Neural progenitor cell (in vitro differentiated cells): ENCODE measurements around the gene WDR64. TPM values are rescaled to one million over a fixed set of nuclear protein-coding genes. Genes with fewer than 3 reads are reported as not detected.

ENCODE experiments used
- DNase-seq: peaks from one replicate; pipeline ENCODE4 v3.0.0-alpha.2; 2016; ENCODE audit warnings: low spot score
- H2AFZ ChIP-seq: fragments of 200-600 bp; sonication (generic); replicated peaks from 2 replicates; pipeline ENCODE4 v1.6.1; 2016; ENCODE audit warnings: antibody characterized with exemption
- H3F3A ChIP-seq: fragments of 200-600 bp; sonication (generic); 2 replicates; pipeline ENCODE4 v1.6.1; 2016; ENCODE audit warnings: antibody characterized with exemption, low read depth
- H3K27ac ChIP-seq: fragments of 200-600 bp; sonication (generic); 2 replicates; pipeline ENCODE4 v1.5.1; 2016; ENCODE audit warnings: mild to moderate bottlenecking
- H3K27me3 ChIP-seq: fragments of 200-600 bp; sonication (generic); 2 replicates; pipeline ENCODE4 v1.6.1; 2016; ENCODE audit warnings: mild to moderate bottlenecking, moderate library complexity
- H3K36me3 ChIP-seq: fragments of 200-600 bp; sonication (generic); 2 replicates; pipeline ENCODE4 v1.5.1; 2016
- H3K4me1 ChIP-seq: fragments of 200-600 bp; sonication (generic); 2 replicates; pipeline ENCODE4 v1.6.1; 2016; ENCODE audit warnings: mixed run types
- H3K4me2 ChIP-seq: fragments of 200-600 bp; sonication (generic); 2 replicates; pipeline ENCODE4 v1.6.1; 2016
- H3K4me3 ChIP-seq: fragments of 200-600 bp; sonication (generic); 2 replicates; pipeline ENCODE4 v1.5.1; 2016
- H3K79me2 ChIP-seq: fragments of 200-600 bp; sonication (generic); 2 replicates; pipeline ENCODE4 v1.6.1; 2016; ENCODE audit warnings: low read depth
- H3K9ac ChIP-seq: fragments of 200-600 bp; sonication (generic); 2 replicates; pipeline ENCODE4 v1.6.1; 2016
- H3K9me3 ChIP-seq: fragments of 200-600 bp; sonication (generic); 2 replicates; pipeline ENCODE4 v1.5.1; 2016; ENCODE audit warnings: low read depth
- H4K20me1 ChIP-seq: fragments of 200-600 bp; sonication (generic); 2 replicates; pipeline ENCODE4 v1.6.1; 2016; ENCODE audit warnings: low read depth
- H3K27ac Mint-ChIP-seq: 3 replicates; pipeline ENCODE4 v1.8.0; 2021; ENCODE audit warnings: mixed read lengths
- H3K27me3 Mint-ChIP-seq: 2 replicates; pipeline ENCODE4 v1.8.0; 2022; ENCODE audit warnings: low read depth, mild to moderate bottlenecking, inconsistent platforms, moderate library complexity, mixed read lengths; ENCODE audit not compliant: insufficient read depth
- H3K36me3 Mint-ChIP-seq: 3 replicates; pipeline ENCODE4 v1.8.0; 2021; ENCODE audit warnings: mixed read lengths
- H3K4me1 Mint-ChIP-seq: 3 replicates; pipeline ENCODE4 v1.8.0; 2021; ENCODE audit warnings: mixed read lengths
- H3K4me3 Mint-ChIP-seq: 3 replicates; pipeline ENCODE4 v1.8.0; 2021; ENCODE audit warnings: mild to moderate bottlenecking, moderate library complexity, mixed read lengths
- H3K9me3 Mint-ChIP-seq: 3 replicates; pipeline ENCODE4 v1.8.0; 2020; ENCODE audit warnings: mixed read lengths
- EZH2 ChIP-seq: fragments of 200-600 bp; sonication (generic); IDR thresholded peaks from 2 replicates; pipeline ENCODE4 v1.6.1; 2017; ENCODE audit warnings: antibody characterized with exemption, mild to moderate bottlenecking, moderate library complexity
- EZH2phosphoT487 ChIP-seq: fragments of 200-600 bp; sonication (generic); IDR thresholded peaks from 2 replicates; pipeline ENCODE4 v1.6.1; 2017; ENCODE audit warnings: antibody characterized with exemption
- total RNA-seq: library from RNA; depleted of rRNA; stranded (reverse); fragments of >200 nt; gene quantifications from 2 replicates; pipeline ENCODE4 v1.2.3, GENCODE V29; 2015; ENCODE audit warnings: low replicate concordance
- TF ChIP-seq, protein P1 (sequence below): fragments of 200-600 bp; sonication (generic); IDR thresholded peaks from 2 replicates; pipeline ENCODE4 v1.5.1; 2017; ENCODE audit warnings: antibody characterized with exemption, mild to moderate bottlenecking

The WDR64 gene
- total RNA-seq, 1 donor from 2014 or later, result not detected

DNA sequence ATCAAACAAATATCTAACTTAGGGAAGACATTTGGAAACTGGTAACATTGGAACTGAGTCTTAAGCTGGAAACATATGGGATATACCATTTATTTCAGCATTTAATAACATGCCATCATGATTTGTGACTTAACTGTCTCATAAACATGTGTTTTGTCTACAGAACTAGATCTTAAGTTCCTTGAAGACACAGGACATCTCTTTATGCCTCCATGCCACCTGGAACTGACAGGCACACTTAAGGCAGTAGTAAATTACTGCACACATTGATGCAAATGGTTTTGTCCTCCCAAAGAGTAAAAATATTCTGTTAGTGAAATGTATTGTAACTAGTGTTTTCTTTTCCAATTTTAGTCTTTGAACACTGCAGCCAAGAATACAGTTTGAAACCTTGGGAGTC lies 194.3 kb downstream of the WDR64 start:
- Histone ChIP-seq H3F3A (peaks cover 13% of the 10 kb centered on the region), H3K79me2 (peaks cover 32% of the 10 kb centered on the region), H3K27ac (no peak overlapping the region), H3K27me3 (no peaks in the 10 kb centered on the region), H3K9me3 (no peaks in the 10 kb centered on the region), H2AFZ (peak overlapping the region; percentile 99), H4K20me1 (peaks cover 8% of the 10 kb centered on the region), H3K4me3 (no peak overlapping the region), H3K36me3 (peaks cover 5% of the 10 kb centered on the region), H3K4me2 (no peak overlapping the region), H3K4me1 (peaks cover 16% of the 10 kb centered on the region), H3K9ac (no peak overlapping the region)
- Mint-ChIP-seq H3K4me3 (no peak overlapping the region), H3K9me3 (no peaks in the 10 kb centered on the region), H3K27ac (no peak overlapping the region), H3K27me3 (peaks cover 7% of the 10 kb centered on the region), H3K4me1 (peaks cover 22% of the 10 kb centered on the region), H3K36me3 (peaks cover 2% of the 10 kb centered on the region)
- DNase-seq, result no peak
- TF ChIP-seq, protein P1, sequence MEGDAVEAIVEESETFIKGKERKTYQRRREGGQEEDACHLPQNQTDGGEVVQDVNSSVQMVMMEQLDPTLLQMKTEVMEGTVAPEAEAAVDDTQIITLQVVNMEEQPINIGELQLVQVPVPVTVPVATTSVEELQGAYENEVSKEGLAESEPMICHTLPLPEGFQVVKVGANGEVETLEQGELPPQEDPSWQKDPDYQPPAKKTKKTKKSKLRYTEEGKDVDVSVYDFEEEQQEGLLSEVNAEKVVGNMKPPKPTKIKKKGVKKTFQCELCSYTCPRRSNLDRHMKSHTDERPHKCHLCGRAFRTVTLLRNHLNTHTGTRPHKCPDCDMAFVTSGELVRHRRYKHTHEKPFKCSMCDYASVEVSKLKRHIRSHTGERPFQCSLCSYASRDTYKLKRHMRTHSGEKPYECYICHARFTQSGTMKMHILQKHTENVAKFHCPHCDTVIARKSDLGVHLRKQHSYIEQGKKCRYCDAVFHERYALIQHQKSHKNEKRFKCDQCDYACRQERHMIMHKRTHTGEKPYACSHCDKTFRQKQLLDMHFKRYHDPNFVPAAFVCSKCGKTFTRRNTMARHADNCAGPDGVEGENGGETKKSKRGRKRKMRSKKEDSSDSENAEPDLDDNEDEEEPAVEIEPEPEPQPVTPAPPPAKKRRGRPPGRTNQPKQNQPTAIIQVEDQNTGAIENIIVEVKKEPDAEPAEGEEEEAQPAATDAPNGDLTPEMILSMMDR, result no peak
- TF ChIP-seq EZH2, result no peak
- no peak for TF ChIP-seq EZH2phosphoT487

DNA sequence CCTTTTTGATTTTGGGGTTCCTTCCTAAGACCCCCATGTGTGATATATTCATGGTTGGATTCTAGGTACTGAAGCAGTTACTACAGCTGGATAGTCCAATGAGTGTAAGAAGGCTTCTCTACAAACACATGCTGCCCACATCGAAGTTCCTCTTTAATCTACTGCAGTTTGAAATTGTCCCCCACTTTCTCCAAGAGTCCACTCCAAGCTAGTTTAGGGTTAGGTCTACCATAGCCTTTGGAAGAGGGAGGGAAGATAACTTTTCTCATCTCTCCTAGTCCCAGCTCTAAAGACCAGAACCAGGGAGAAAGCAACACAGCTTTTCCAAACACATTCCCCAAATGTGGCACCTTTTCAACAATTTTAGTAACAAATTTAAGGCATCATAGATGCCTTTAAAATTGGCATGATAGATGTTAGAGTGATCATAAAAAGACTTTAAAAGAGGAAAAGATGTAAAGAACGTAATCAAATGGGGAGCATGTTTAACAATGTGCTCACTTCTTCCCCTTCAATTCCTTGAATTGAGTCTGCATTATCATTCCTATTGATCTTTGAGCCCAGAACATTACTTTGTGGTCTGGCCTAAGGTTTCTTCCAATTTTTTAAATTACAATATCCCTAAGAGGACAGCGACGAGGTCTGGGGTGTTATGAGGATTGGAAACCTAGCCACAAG lies 194.9 kb downstream of the WDR64 start:
- Mint-ChIP-seq H3K36me3 (peaks cover 2% of the 10 kb centered on the region), H3K27me3 (peaks cover 7% of the 10 kb centered on the region), H3K27ac (peak overlapping the region; percentile 98), H3K4me1 (peaks cover 22% of the 10 kb centered on the region), H3K4me3 (peak overlapping the region; percentile 99), H3K9me3 (no peaks in the 10 kb centered on the region)
- H3K36me3 ChIP-seq, result peaks cover 8% of the 10 kb centered on the region
- H3K79me2 ChIP-seq, result peaks cover 35% of the 10 kb centered on the region
- H3K27ac ChIP-seq, result no peak overlapping the region
- H3K4me1 ChIP-seq, result peaks cover 16% of the 10 kb centered on the region
- H3K9me3 ChIP-seq, result no peaks in the 10 kb centered on the region
- H2AFZ ChIP-seq, result peak overlapping the region; percentile 99
- H3K27me3 ChIP-seq, result no peaks in the 10 kb centered on the region
- peaks cover 13% of the 10 kb centered on the region for H3F3A ChIP-seq
- H4K20me1 ChIP-seq, result peaks cover 8% of the 10 kb centered on the region
- no peak for DNase-seq
- TF ChIP-seq, protein P1, result no peak
- TF ChIP-seq EZH2 (no peak), EZH2phosphoT487 (no peak)
- H3K9ac ChIP-seq, result no peak overlapping the region
- peak overlapping the region; percentile 96 for H3K4me2 ChIP-seq
- H3K4me3 ChIP-seq, result peak overlapping the region; percentile 98

DNA sequence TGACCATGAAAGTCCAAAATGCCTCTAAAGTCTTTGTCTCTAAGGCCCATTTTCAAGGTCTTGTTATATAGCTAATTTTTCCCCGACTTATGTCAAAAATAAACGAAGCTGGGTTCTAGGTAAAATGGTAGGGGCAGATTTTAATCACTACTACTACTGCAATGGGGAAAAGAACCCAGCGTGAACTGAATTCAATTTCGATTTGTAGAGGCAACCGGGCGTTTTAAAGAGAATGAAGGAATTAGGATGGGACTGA lies 195.4 kb downstream of the WDR64 start:
- Histone ChIP-seq H3F3A (peaks cover 13% of the 10 kb centered on the region), H3K27ac (no peak overlapping the region), H3K79me2 (peaks cover 35% of the 10 kb centered on the region), H3K4me2 (peak overlapping the region; percentile 96), H2AFZ (peak overlapping the region; percentile 99), H3K4me1 (peaks cover 16% of the 10 kb centered on the region), H3K9me3 (no peaks in the 10 kb centered on the region), H3K27me3 (no peaks in the 10 kb centered on the region), H3K4me3 (peak overlapping the region; percentile 98), H3K36me3 (peaks cover 8% of the 10 kb centered on the region), H3K9ac (no peak overlapping the region), H4K20me1 (peaks cover 8% of the 10 kb centered on the region)
- TF ChIP-seq, protein P1, result no peak
- TF ChIP-seq EZH2 (no peak), EZH2phosphoT487 (no peak)
- Mint-ChIP-seq H3K4me3 (peak overlapping the region; percentile 99), H3K27me3 (peaks cover 7% of the 10 kb centered on the region), H3K27ac (peak overlapping the region; percentile 98), H3K36me3 (peaks cover 4% of the 10 kb centered on the region), H3K9me3 (no peaks in the 10 kb centered on the region), H3K4me1 (peaks cover 22% of the 10 kb centered on the region)
- no peak for DNase-seq
